HG02610 (cell line): Measurements from ENCODE around the gene PRKCD.
A peak's percentile ranks its signal among the peaks of the same experiment; 100 is the strongest.

Experiments
- ATAC-seq: cut with Tn5 transposase; IDR thresholded peaks from one replicate; pipeline ENCODE4 v1.9.1; 2021; ENCODE audit warnings: mild to moderate bottlenecking, moderate library complexity; ENCODE audit not compliant: unreplicated experiment

PRKCD gene

GRCh38 chr3:53160660-53161449, at the start of gene PRKCD:
Gene PRKCD, plus strand, starts transcription at chr3:53161209. Its CDS starts 17,214 bp downstream, at chr3:53178423.
- ATAC-seq = peak; percentile 43

- no peak for ATAC-seq
These were observed 49.2 kb upstream of the PRKCD start for GRCh38 chr3:53111822-53112221.

GRCh38 chr3:53113293-53114010, 47.6 kb upstream of the PRKCD start:
- no peak for ATAC-seq

- ATAC-seq = peak; percentile 67
These were observed 47.0 kb upstream of the PRKCD start for GRCh38 chr3:53114011-53114400.

GRCh38 chr3:53114412-53115074, 46.5 kb upstream of the PRKCD start:
- no peak for ATAC-seq

GRCh38 chr3:53116956-53117355, 44.1 kb upstream of the PRKCD start:
- no peak for ATAC-seq

GRCh38 chr3:53120336-53120735, 40.7 kb upstream of the PRKCD start:
- ATAC-seq = no peak

- no peak for ATAC-seq
These were observed 38.6 kb upstream of the PRKCD start for GRCh38 chr3:53122255-53122932.

- no peak for ATAC-seq
These were observed 38.1 kb upstream of the PRKCD start for GRCh38 chr3:53122933-53123305.

GRCh38 chr3:53123510-53123909, 37.5 kb upstream of the PRKCD start:
- ATAC-seq = no peak

- ATAC-seq = no peak
These were observed 37.1 kb upstream of the PRKCD start for GRCh38 chr3:53123953-53124352.

- no peak for ATAC-seq
These were observed 34.4 kb upstream of the PRKCD start for GRCh38 chr3:53126601-53127000.

GRCh38 chr3:53129344-53129743, 31.7 kb upstream of the PRKCD start:
- no peak for ATAC-seq

- peak; percentile 85 for ATAC-seq
These were observed 30.6 kb upstream of the PRKCD start, which contains the start of gene RFT1 for GRCh38 chr3:53130179-53131061. Gene RFT1, minus strand, starts transcription at chr3:53130435. Its CDS starts 35 bp downstream, at chr3:53130400.

- ATAC-seq = no peak
These were observed 29.9 kb upstream of the PRKCD start for GRCh38 chr3:53131096-53131495.

GRCh38 chr3:53132347-53132746, 28.7 kb upstream of the PRKCD start:
- ATAC-seq = no peak

GRCh38 chr3:53134631-53135232, 26.3 kb upstream of the PRKCD start:
- ATAC-seq = peak; percentile 51

- no peak for ATAC-seq
These were observed 23.8 kb upstream of the PRKCD start for GRCh38 chr3:53137221-53137620.

GRCh38 chr3:53137835-53138446, 23.1 kb upstream of the PRKCD start:
- no peak for ATAC-seq
